NCI-H2029 (cell line): ENCODE measurements around the gene KRTAP13-2.

Source experiments
- DNase-seq: peaks from one replicate; lab custom pipeline; 2025; lab: John Stamatoyannopoulos, UW

Gene KRTAP13-2

GRCh38 chr21:30372139-30372770 lies at the start of gene KRTAP13-2:
KRTAP13-2 (minus strand) TSS chr21:30372271; CDS start chr21:30372213, 58 bp downstream.
- DNase-seq = no peak

- DNase-seq = no peak
Observed at GRCh38 chr21:30415993-30416392, 43.9 kb upstream of the KRTAP13-2 start.

GRCh38 chr21:30408782-30409494 lies 36.9 kb upstream of the KRTAP13-2 start:
- peak; percentile 98 for DNase-seq

GRCh38 chr21:30395731-30396130 lies 23.7 kb upstream of the KRTAP13-2 start, which contains the start of gene KRTAP13-1:
KRTAP13-1 (plus strand) TSS chr21:30396031; CDS start chr21:30396087, 56 bp downstream.
- no peak for DNase-seq

GRCh38 chr21:30391492-30392025 lies 19.5 kb upstream of the KRTAP13-2 start:
- no peak for DNase-seq

GRCh38 chr21:30382201-30382600 lies 10.1 kb upstream of the KRTAP13-2 start:
- no peak for DNase-seq

GRCh38 chr21:30355906-30356305 lies 16.2 kb downstream of the KRTAP13-2 start:
- no peak for DNase-seq

GRCh38 chr21:30354308-30355005 lies 17.6 kb downstream of the KRTAP13-2 start:
- no peak for DNase-seq

GRCh38 chr21:30351534-30351933 lies 20.5 kb downstream of the KRTAP13-2 start:
- no peak for DNase-seq

- DNase-seq = no peak
Observed at GRCh38 chr21:30349572-30349971, 22.5 kb downstream of the KRTAP13-2 start.

- no peak for DNase-seq
Observed at GRCh38 chr21:30348506-30348905, 23.6 kb downstream of the KRTAP13-2 start, which contains the start of gene KRTAP23-1. KRTAP23-1 (minus strand) TSS chr21:30348606; CDS start chr21:30348606, 0 bp downstream.

GRCh38 chr21:30345014-30345413 lies 27.1 kb downstream of the KRTAP13-2 start:
- no peak for DNase-seq

- DNase-seq = peak; percentile 30
Observed at GRCh38 chr21:30340714-30341573, 31.1 kb downstream of the KRTAP13-2 start.

- DNase-seq = no peak
Observed at GRCh38 chr21:30338717-30339116, 33.4 kb downstream of the KRTAP13-2 start.

- DNase-seq = no peak
Observed at GRCh38 chr21:30337772-30338171, 34.3 kb downstream of the KRTAP13-2 start.

GRCh38 chr21:30337276-30337744 lies 34.8 kb downstream of the KRTAP13-2 start, which contains the start of gene KRTAP27-1:
KRTAP27-1 (minus strand) TSS chr21:30337694; CDS start chr21:30337668, 26 bp downstream.
- DNase-seq = no peak

- no peak for DNase-seq
Observed at GRCh38 chr21:30336596-30336995, 35.5 kb downstream of the KRTAP13-2 start.

GRCh38 chr21:30333736-30334135 lies 38.3 kb downstream of the KRTAP13-2 start:
- DNase-seq = no peak

- DNase-seq = no peak
Observed at GRCh38 chr21:30332681-30333080, 39.4 kb downstream of the KRTAP13-2 start.

- DNase-seq = no peak
Observed at GRCh38 chr21:30329203-30329875, 42.7 kb downstream of the KRTAP13-2 start.

GRCh38 chr21:30326390-30326789 lies 45.7 kb downstream of the KRTAP13-2 start:
- DNase-seq = no peak
